Measurements from ENCODE around the gene NDC1. TPM values are rescaled to one million over a fixed set of nuclear protein-coding genes. Genes with fewer than 3 reads are reported as not detected.
A peak's percentile ranks its signal among the peaks of the same experiment; 100 is the strongest.

The NDC1 gene
- total RNA-seq, 1 experiment from 2014 or later: 130 TPM

- Histone ChIP-seq H3K4me3 (ENCODE audit: low read length) (no peak overlapping the region), H2AFZ (ENCODE audit: low read length) (no peak overlapping the region), H3K4me1 (ENCODE audit: low read length) (no peaks in the 10 kb centered on the region), H3K9me3 (ENCODE audit: low read length) (no peaks in the 10 kb centered on the region), H3K79me2 (ENCODE audit: low read length) (no peaks in the 10 kb centered on the region), H3K9ac (ENCODE audit: low read length) (no peak overlapping the region), H3K9me2 (replicated peaks; ENCODE audit: insufficient read depth, low read length) (no peaks in the 10 kb centered on the region), H3K27me3 (ENCODE audit: low read length) (no peaks in the 10 kb centered on the region), H3K36me3 (ENCODE audit: insufficient read depth, low read length) (no peaks in the 10 kb centered on the region), H4K20me1 (ENCODE audit: insufficient read depth, low read depth, low read length) (no peaks in the 10 kb centered on the region), H3K27ac (ENCODE audit: low read length) (no peak overlapping the region), H3K4me2 (ENCODE audit: low read depth, low read length, poor library complexity, severe bottlenecking) (no peak overlapping the region)
- no peak for DNase-seq
These were observed 121.9 kb downstream of the NDC1 start for GRCh38 chr1:53716150-53716549.

- Histone ChIP-seq H3K27me3 (ENCODE audit: low read length) (no peaks in the 10 kb centered on the region), H3K9me3 (ENCODE audit: low read length) (no peaks in the 10 kb centered on the region), H3K9ac (ENCODE audit: low read length) (no peak overlapping the region), H3K9me2 (replicated peaks; ENCODE audit: insufficient read depth, low read length) (no peaks in the 10 kb centered on the region), H3K4me2 (ENCODE audit: low read depth, low read length, poor library complexity, severe bottlenecking) (no peak overlapping the region), H3K79me2 (ENCODE audit: low read length) (no peaks in the 10 kb centered on the region), H2AFZ (ENCODE audit: low read length) (no peak overlapping the region), H3K27ac (ENCODE audit: low read length) (no peak overlapping the region), H3K36me3 (ENCODE audit: insufficient read depth, low read length) (no peaks in the 10 kb centered on the region), H3K4me3 (ENCODE audit: low read length) (no peak overlapping the region), H4K20me1 (ENCODE audit: insufficient read depth, low read depth, low read length) (no peaks in the 10 kb centered on the region), H3K4me1 (ENCODE audit: low read length) (no peaks in the 10 kb centered on the region)
- DNase-seq: peak; percentile 77
These were observed 122.6 kb downstream of the NDC1 start for GRCh38 chr1:53715478-53715877.

Small RNA genes lying within 50 kb of the gene (small RNA-seq; reads per million reads assigned to genes)
- gene AL049745.1 (not detected), gene RF00418 (not detected)

Other genes starting within 250 kb of the NDC1 start
- not detected in 2 replicates for gene GLIS1, start 99.1 kb downstream of the NDC1 start, total RNA-seq (2014; rRNA removed; shearing (Covaris generic); ENCODE audit: low replicate concordance)
- 46.5 and 87.4 TPM in 2 replicates for gene YIPF1, start 51.5 kb upstream of the NDC1 start, total RNA-seq (2014; rRNA removed; shearing (Covaris generic); ENCODE audit: low replicate concordance)
- gene DIO1, start 55.9 kb upstream of the NDC1 start, total RNA-seq (2014; rRNA removed; shearing (Covaris generic); ENCODE audit: low replicate concordance): not detected in 2 replicates
- gene IFT25, start 107.4 kb upstream of the NDC1 start, total RNA-seq (2014; rRNA removed; shearing (Covaris generic); ENCODE audit: low replicate concordance): 79.3 and 102 TPM in 2 replicates
- gene LRRC42, start 108.1 kb upstream of the NDC1 start, total RNA-seq (2014; rRNA removed; shearing (Covaris generic); ENCODE audit: low replicate concordance): 37.7 and 50.1 TPM in 2 replicates
- not detected in 2 replicates for gene LDLRAD1, start 179.9 kb upstream of the NDC1 start, total RNA-seq (2014; rRNA removed; shearing (Covaris generic); ENCODE audit: low replicate concordance)
- gene TMEM59, start 214.9 kb upstream of the NDC1 start, total RNA-seq (2014; rRNA removed; shearing (Covaris generic); ENCODE audit: low replicate concordance): 168 and 261 TPM in 2 replicates
- gene TCEANC2, start 215.3 kb upstream of the NDC1 start, total RNA-seq (2014; rRNA removed; shearing (Covaris generic); ENCODE audit: low replicate concordance): 5.3 and 10.6 TPM in 2 replicates

All from Karpas-422 (cell line).